H1 (cell line): ENCODE data around the gene CCDC30. TPM values are rescaled to one million over a fixed set of nuclear protein-coding genes. Genes with fewer than 3 reads are reported as not detected.

ENCODE experiments used
- CTCF ChIA-PET: fragments of 300-600 bp; sonication (Branson Sonifier 250); formaldehyde crosslinking; loops from one replicate; lab custom pipeline; 2021; ENCODE audit not compliant: partially characterized antibody; lab: Charles Lee
- POLR2A ChIA-PET: fragments of 300-600 bp; sonication (Branson Sonifier 250); formaldehyde crosslinking; loops from one replicate; lab custom pipeline; 2021; ENCODE audit warnings: inconsistent platforms; ENCODE audit not compliant: partially characterized antibody; lab: Charles Lee
- DNase-seq, 2 experiments: peaks; one replicate each; pipeline versions ENCODE4 v3.0.0 to v3.0.0-alpha.2; 2010 to 2022; ENCODE audit warnings: low spot score in 2 of 2, low read depth in 1 of 2, mixed read lengths in 1 of 2
- FAIRE-seq: peaks from 2 replicates; lab custom pipeline; 2011; peaks lifted over from hg19 to GRCh38; lab: Jason Lieb, UNC
- H2AFZ ChIP-seq: 2 replicates; pipeline ENCODE4 v1.8.1; 2012; ENCODE audit warnings: low read length, inconsistent platforms
- H2AK5ac ChIP-seq: 2 replicates; pipeline ENCODE4 v1.6.1; 2013; ENCODE audit warnings: low read depth, low read length
- H2BK120ac ChIP-seq: replicated peaks from 2 replicates; pipeline ENCODE3; 2013; ENCODE audit warnings: low read depth, low read length, inconsistent platforms
- H2BK12ac ChIP-seq: 2 replicates; pipeline ENCODE4 v1.6.1; 2013; ENCODE audit warnings: low read depth, low read length
- H2BK15ac ChIP-seq: 2 replicates; pipeline ENCODE4 v1.6.1; 2013; ENCODE audit warnings: low read length
- H2BK20ac ChIP-seq: 2 replicates; pipeline ENCODE4 v1.6.1; 2013; ENCODE audit warnings: low read length
- H2BK5ac ChIP-seq: 2 replicates; pipeline ENCODE4 v1.6.1; 2013; ENCODE audit warnings: low read depth, low read length
- H3K14ac ChIP-seq: 2 replicates; pipeline ENCODE4 v1.6.1; 2013; ENCODE audit warnings: inconsistent platforms; ENCODE audit not compliant: insufficient read length
- H3K18ac ChIP-seq: 2 replicates; pipeline ENCODE4 v1.6.1; 2013; ENCODE audit warnings: low read length; ENCODE audit errors: extremely low read depth
- H3K23ac ChIP-seq: 2 replicates; pipeline ENCODE4 v1.6.1; 2013; ENCODE audit warnings: inconsistent platforms; ENCODE audit not compliant: insufficient read length
- H3K23me2 ChIP-seq: 2 replicates; pipeline ENCODE4 v1.6.1; 2013; ENCODE audit warnings: low read depth, low read length
- H3K27ac ChIP-seq: 2 replicates; pipeline ENCODE4 v1.6.1; 2011; ENCODE audit warnings: low read depth, low read length, inconsistent platforms
- H3K27me3 ChIP-seq, 4 experiments: replicated peaks in 1 of 4; 1 replicate in 1 of 4; 2 replicates in 3 of 4; pipeline versions ENCODE4 v1.6.1 to v1.8.1; 2011 to 2013; ENCODE audit warnings: low read length in 3 of 4, mild to moderate bottlenecking in 3 of 4, inconsistent platforms in 2 of 4, mixed read lengths in 2 of 4, moderate library complexity in 1 of 4; ENCODE audit not compliant: control insufficient read depth in 3 of 4, insufficient read depth in 3 of 4; ENCODE audit errors: extremely low read depth in 1 of 4
- H3K36me3 ChIP-seq, 4 experiments: 2 replicates each; pipeline versions ENCODE4 v1.6.1 to v1.8.1; 2011 to 2013; ENCODE audit warnings: mild to moderate bottlenecking in 4 of 4, low read length in 3 of 4, moderate library complexity in 2 of 4, control low read depth in 1 of 4, inconsistent platforms in 1 of 4; ENCODE audit not compliant: insufficient read depth in 4 of 4, control insufficient read depth in 2 of 4
- H3K4ac ChIP-seq: replicated peaks from 2 replicates; pipeline ENCODE3; 2013; ENCODE audit warnings: low read length, low read depth, mixed read lengths, inconsistent platforms; ENCODE audit not compliant: insufficient read length
- H3K4me1 ChIP-seq, 4 experiments: replicated peaks in 1 of 4; 1 replicate in 1 of 4; 2 replicates in 3 of 4; pipeline versions ENCODE4 v1.6.1 to v1.8.1; 2011 to 2013; ENCODE audit warnings: low read length in 3 of 4, inconsistent platforms in 2 of 4, mixed read lengths in 1 of 4; ENCODE audit not compliant: insufficient read depth in 4 of 4, control insufficient read depth in 3 of 4
- H3K4me2 ChIP-seq, 2 experiments: 2 replicates each; pipeline versions ENCODE4 v1.6.1 to v1.8.1; 2011 to 2013; ENCODE audit warnings: low read depth in 2 of 2, low read length in 2 of 2, control low read depth in 1 of 2, inconsistent platforms in 1 of 2, mild to moderate bottlenecking in 1 of 2; ENCODE audit not compliant: insufficient read depth in 1 of 2
- H3K4me3 ChIP-seq, 4 experiments: fragments of 200-600, 300-600 bp in 1 of 4; sonication (generic), shearing (Covaris generic), sonication (Bioruptor Twin) in 1 of 4; 2 replicates each; pipeline versions ENCODE4 v1.5.1 to v1.8.1; 2011 to 2016; ENCODE audit warnings: low read length in 4 of 4, low read depth in 3 of 4, control low read depth in 2 of 4, inconsistent platforms in 2 of 4, mild to moderate bottlenecking in 2 of 4, mixed read lengths in 1 of 4, moderate library complexity in 1 of 4; ENCODE audit not compliant: insufficient read depth in 2 of 4; ENCODE audit errors: extremely low read depth in 1 of 4
- H3K56ac ChIP-seq: replicated peaks from 2 replicates; pipeline ENCODE3; 2013; ENCODE audit warnings: low read depth, mild to moderate bottlenecking, mixed read lengths, low read length, inconsistent platforms; ENCODE audit not compliant: insufficient read length
- H3K79me1 ChIP-seq: 2 replicates; pipeline ENCODE4 v1.6.1; 2013; ENCODE audit warnings: low read depth, low read length, control low read depth
- H3K79me2 ChIP-seq, 2 experiments: 2 replicates each; pipeline versions ENCODE4 v1.6.1 to v1.8.1; 2012 to 2013; ENCODE audit warnings: low read length in 2 of 2, mild to moderate bottlenecking in 2 of 2, inconsistent platforms in 1 of 2; ENCODE audit not compliant: insufficient read depth in 2 of 2, control insufficient read depth in 1 of 2
- H3K9ac ChIP-seq, 4 experiments: replicated peaks in 1 of 4; 1 replicate in 1 of 4; 2 replicates in 3 of 4; pipeline versions ENCODE4 v1.6.1 to v1.8.1; 2011 to 2013; ENCODE audit warnings: low read depth in 3 of 4, low read length in 3 of 4, control low read depth in 2 of 4, mild to moderate bottlenecking in 2 of 4, moderate library complexity in 2 of 4, inconsistent platforms in 1 of 4; ENCODE audit errors: extremely low read depth in 1 of 4
- H3K9me3 ChIP-seq, 2 experiments: 2 replicates each; pipeline versions ENCODE4 v1.6.1 to v1.8.1; 2012 to 2013; ENCODE audit warnings: mild to moderate bottlenecking in 2 of 2, moderate library complexity in 2 of 2, control low read depth in 1 of 2, inconsistent platforms in 1 of 2, low read depth in 1 of 2, low read length in 1 of 2, mixed read lengths in 1 of 2; ENCODE audit not compliant: insufficient read depth in 2 of 2
- H4K20me1 ChIP-seq, 2 experiments: replicated peaks in 1 of 2; 2 replicates each; pipeline versions ENCODE3 to v1.8.1; 2011 to 2013; ENCODE audit warnings: inconsistent platforms in 2 of 2, low read length in 2 of 2, mild to moderate bottlenecking in 1 of 2; ENCODE audit not compliant: insufficient read depth in 2 of 2, control insufficient read depth in 1 of 2
- H4K5ac ChIP-seq: 2 replicates; pipeline ENCODE4 v1.6.1; 2013; ENCODE audit warnings: low read length, low read depth, mixed read lengths, inconsistent platforms; ENCODE audit not compliant: insufficient read length
- H4K8ac ChIP-seq: 2 replicates; pipeline ENCODE4 v1.8.0; 2013; ENCODE audit warnings: mild to moderate bottlenecking, moderate library complexity, low read length, inconsistent platforms; ENCODE audit not compliant: insufficient read depth; ENCODE audit errors: extremely low read depth
- H4K91ac ChIP-seq: replicated peaks from 2 replicates; pipeline ENCODE3; 2013; ENCODE audit warnings: low read length, mixed read lengths, inconsistent platforms; ENCODE audit not compliant: insufficient read length
- KDM1A ChIP-seq: fragments of 200-600, 300-600 bp; sonication (generic); IDR thresholded peaks from 2 replicates; pipeline ENCODE4 v1.7.1; 2016; ENCODE audit warnings: mild to moderate bottlenecking, low read length, borderline replicate concordance
- PHF8 ChIP-seq: fragments of 200-600 bp; sonication (generic); conservative IDR thresholded peaks from 2 replicates; pipeline ENCODE4 v1.7.1; 2012; ENCODE audit warnings: low read depth, mild to moderate bottlenecking, inconsistent platforms, low read length, moderate library complexity
- RAD21 ChIP-seq, 2 experiments: IDR thresholded peaks in 1 of 2; conservative IDR thresholded peaks in 1 of 2; 2 replicates each; pipeline ENCODE4 v1.6.1; 2011; ENCODE audit warnings: low read depth in 2 of 2, low read length in 2 of 2, improper control_type of control experiment in 1 of 2, inconsistent platforms in 1 of 2, mild to moderate bottlenecking in 1 of 2, moderate library complexity in 1 of 2
- SIRT6 ChIP-seq: IDR thresholded peaks from one replicate; pipeline ENCODE4 v1.7.1; 2012; ENCODE audit warnings: low read length, inconsistent platforms
- SP4 ChIP-seq: IDR thresholded peaks from 2 replicates; pipeline ENCODE4 v1.6.1; 2012; ENCODE audit warnings: low read length, inconsistent platforms
- SUZ12 ChIP-seq: fragments of 200-600 bp; sonication (generic); IDR thresholded peaks from 2 replicates; pipeline ENCODE4 v1.6.1; 2012; ENCODE audit warnings: mild to moderate bottlenecking, inconsistent platforms, low read length, moderate library complexity, mixed read lengths
- WGBS, 2 experiments: shearing (Covaris generic) in 1 of 2; methylation state at CpG; one replicate each; pipeline versions ENCODE4 v1.1.6 to v1.1.7; 2013 to 2015; ENCODE audit warnings: low lambda C conversion rate in 2 of 2, mixed read lengths in 2 of 2, inconsistent platforms in 1 of 2, low coverage in 1 of 2, missing lambda C conversion rate in 1 of 2; ENCODE audit not compliant: insufficient replicate concordance in 2 of 2, insufficient coverage in 1 of 2, insufficient read length in 1 of 2; ENCODE audit errors: extremely low coverage in 1 of 2, missing lambda C conversion rate in 1 of 2; 5-methylcytosine and 5-hydroxymethylcytosine counted together
- polyA plus RNA-seq, 7 experiments: library from polyadenylated mRNA; depleted of rRNA in 3 of 7; stranded (reverse) in 5 of 7; unstranded in 2 of 7; fragments of >200 nt in 5 of 7; fragments of 200-250 nt in 2 of 7; gene quantifications; 1 replicate in 5 of 7; 2 replicates in 1 of 7; 4 replicates in 1 of 7; pipeline versions ENCODE4 v1.2.1 to v1.2.3, GENCODE V29; 2011 to 2013; ENCODE audit warnings: missing spikeins in 2 of 7, mixed read lengths in 2 of 7
- total RNA-seq: library from RNA; stranded (reverse); fragmentation: NEBNext Ultra II Directional; extraction: Animal tissue kit (Norgen Biotek cat#: 25700); gene quantifications from 2 replicates; pipeline ENCODE4 v1.2.1, GENCODE V29; 2021

Gene CCDC30
- total and polyA plus RNA-seq, 2 of the 8 experiments (the other 6 are each of a cell fraction or from before 2014, with no cell fraction given): 0.60 to 1.8 TPM

DNA sequence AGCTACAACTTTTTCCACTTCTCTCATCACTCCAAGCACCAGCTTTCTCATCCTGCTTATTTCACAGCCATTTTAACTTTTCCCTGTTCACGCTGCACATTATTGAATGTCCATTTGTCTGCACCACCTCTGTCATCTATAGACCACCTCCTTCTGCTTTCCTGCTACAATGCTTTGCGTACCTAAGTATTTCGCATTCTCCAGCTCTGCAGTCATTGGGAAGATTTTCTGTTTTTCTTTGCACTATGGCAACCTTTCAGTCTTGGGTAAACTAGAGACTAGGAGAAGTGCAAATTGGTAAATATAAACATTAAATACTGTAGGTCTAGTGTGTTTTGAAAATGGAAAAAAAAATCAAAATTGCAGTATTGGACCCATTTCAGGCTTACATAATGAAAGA is 835 bp downstream of the CCDC30 start:
- Histone ChIP-seq H2BK5ac (no peak overlapping the region), H3K4me2 (peak overlapping the region; percentile 68 to 89), H3K4me3 (peak overlapping the region; percentile 59 to 73 (median 68); a peak in 7 of 8 replicates), H3K27me3 (no peaks in the 10 kb centered on the region), H3K79me2 (no peaks in the 10 kb centered on the region), H3K4me1 (peaks cover 0 to 3% (median 0%) of the 10 kb centered on the region in 4 experiments; a peak in 2 of 7 replicates), H2BK12ac (no peak overlapping the region), H2AFZ (peak overlapping the region; percentile 58), H3K18ac (no peak overlapping the region), H3K36me3 (peaks cover 0 to 9% (median 3%) of the 10 kb centered on the region in 4 experiments; a peak in 2 of 8 replicates), H3K79me1 (no peaks in the 10 kb centered on the region), H4K20me1 (no peaks in the 10 kb centered on the region), H2BK15ac (no peak overlapping the region), H4K91ac (no peak overlapping the region), H3K14ac (no peak overlapping the region), H2AK5ac (no peak overlapping the region), H4K5ac (no peak overlapping the region), H3K4ac (no peak overlapping the region), H3K23ac (peak overlapping the region; percentile 28), H3K9me3 (no peaks in the 10 kb centered on the region), H3K23me2 (peaks cover 8% of the 10 kb centered on the region), H3K27ac (no peak overlapping the region), H3K56ac (no peak overlapping the region), H4K8ac (no peak overlapping the region), H2BK120ac (no peak overlapping the region), H3K9ac (peak overlapping the region in 1 of 4 experiments; percentile 65; a peak in 2 of 7 replicates), H2BK20ac (no peak overlapping the region)
- DNase-seq: no peak
- TF ChIP-seq SP4 (no peak), SUZ12 (no peak), SIRT6 (no peak), PHF8 (no peak), KDM1A (no peak), RAD21 (IDR thresholded peaks at IDR 0.05 in 1 of 2, conservative IDR thresholded peaks at IDR 0.05 in 1 of 2; ENCODE audit: low read depth in 2 of 2, low read length in 2 of 2) (no peak)
- ChIA-PET POLR2A (interaction anchor here (0.8 to 1.3 kb wide), 2 partner anchors 10 to 183 kb away, joined by 3 read pairs; no protein-coding TSS in a partner anchor), CTCF (interaction anchor here (1.1 to 1.3 kb wide), 3 partner anchors 16 to 293 kb away, joined by 3 to 4 read pairs (median 4); no protein-coding TSS in a partner anchor)
- whole genome bisulfite sequencing, 2 experiments: 77% methylated on average over 3 of the region's 3 CpGs; no CpG with 5 or more reads in 1 of the 2 experiments
- no peak for FAIRE-seq
